Kidney (tissue), 14 donors: Measurements from ENCODE around the gene RNF112. TPM values are rescaled to one million over a fixed set of nuclear protein-coding genes. Genes with fewer than 3 reads are reported as not detected.

Source experiments
- DNase-seq, 5 donors: peaks; one replicate each; pipeline ENCODE4 v3.0.0-alpha.2; 2013 to 2020
- FAIRE-seq: peaks from 2 replicates; lab custom pipeline; 2012; peaks lifted over from hg19 to GRCh38; lab: Jason Lieb, UNC
- H3K27ac ChIP-seq, 2 donors: one replicate each; pipeline ENCODE4 v1.7.0; 2013; ENCODE audit warnings: low read depth in 2 of 2, low read length in 2 of 2, inconsistent platforms in 1 of 2
- H3K27me3 ChIP-seq: one replicate; pipeline ENCODE4 v1.7.1; 2013; ENCODE audit warnings: low read length, inconsistent platforms; ENCODE audit not compliant: control insufficient read depth, insufficient read depth
- H3K36me3 ChIP-seq, 3 donors: one replicate each; pipeline versions ENCODE4 v1.7.0 to v1.7.1; 2013; ENCODE audit warnings: low read length in 3 of 3, control low read depth in 1 of 3, inconsistent platforms in 1 of 3; ENCODE audit not compliant: insufficient read depth in 3 of 3, control insufficient read depth in 2 of 3
- H3K4me1 ChIP-seq, 3 donors: one replicate each; pipeline versions ENCODE4 v1.7.0 to v1.7.1; 2013; ENCODE audit warnings: low read length in 3 of 3, inconsistent platforms in 1 of 3, low read depth in 1 of 3; ENCODE audit not compliant: control insufficient read depth in 2 of 3, insufficient read depth in 2 of 3
- H3K4me3 ChIP-seq, 3 donors: one replicate each; pipeline versions ENCODE4 v1.7.0 to v1.8.1; 2013; ENCODE audit warnings: low read length in 3 of 3, control low read depth in 1 of 3, inconsistent platforms in 1 of 3
- H3K9ac ChIP-seq, 3 donors: one replicate each; pipeline versions ENCODE4 v1.7.0 to v1.7.1; 2013; ENCODE audit warnings: low read length in 3 of 3, control low read depth in 1 of 3, inconsistent platforms in 1 of 3
- H3K9me3 ChIP-seq, 3 donors: one replicate each; pipeline versions ENCODE4 v1.7.0 to v1.7.1; 2013; ENCODE audit warnings: low read length in 3 of 3, control low read depth in 1 of 3, inconsistent platforms in 1 of 3; ENCODE audit not compliant: control insufficient read depth in 2 of 3, insufficient read depth in 1 of 3
- CTCF ChIP-seq: IDR thresholded peaks from 3 replicates; pipeline ENCODE4 v1.5.1; 2012; ENCODE audit warnings: mild to moderate bottlenecking, moderate library complexity, borderline replicate concordance; ENCODE audit not compliant: insufficient read depth; ENCODE audit errors: extremely low read depth
- intact Hi-C: fragments of 100-400 bp; cut with DNase I; formaldehyde crosslinking; loops from one replicate; pipeline ENCODE4 v1.11.1; 2022
- polyA plus RNA-seq: library from polyadenylated mRNA; stranded (reverse); fragments of 350-450 nt; fragmentation: Illumina TruSeq; extraction: RNeasy Lipid Tissue Mini Kit (QIAGEN cat#74804); gene quantifications from one replicate; pipeline ENCODE4 v1.2.3, GENCODE V29; 2014; ENCODE audit warnings: low read depth, low replicate concordance; ENCODE audit not compliant: insufficient read depth
- total RNA-seq: library from RNA; stranded (reverse); fragmentation: NEBNext Ultra II Directional; extraction: Animal tissue kit (Norgen Biotek cat#: 25700); gene quantifications from one replicate; pipeline ENCODE4 v1.2.1, GENCODE V29; 2021
- donor health status: control.
- donor health status: control.
- donor health status: control.
- donor health status: control.
- donor health status: control.
- donor health status: DM: yes; HTN: yes; CAD: no.
- donor health status: Normal renal cell carcinoma (clear cell type).

RNF112 gene
- total and polyA plus RNA-seq, 2 donors from 2014 or later: 0.99 to 7.3 TPM

DNA sequence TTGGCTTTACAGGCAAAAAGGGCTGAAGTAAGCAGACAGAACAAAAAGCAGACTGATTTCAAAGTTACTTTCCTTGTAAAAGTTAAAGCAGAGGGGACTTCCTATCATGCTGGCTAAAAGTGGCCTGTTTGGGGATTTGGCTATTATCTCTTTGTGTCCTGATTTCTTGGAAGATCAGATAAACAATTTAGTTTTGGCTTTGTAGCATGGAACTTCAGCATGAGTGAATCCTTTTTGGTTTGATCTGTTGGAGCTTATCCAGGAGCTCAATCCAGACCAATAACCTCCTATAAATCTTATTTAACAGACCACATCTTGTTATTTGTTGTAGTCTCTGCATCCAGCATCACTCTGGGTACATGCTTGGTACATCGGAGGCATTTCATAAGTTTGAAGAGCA lies 8.9 kb upstream of the RNF112 start:
- intact Hi-C loops: no loop called here
- Histone ChIP-seq H3K27me3 (no peaks in the 10 kb centered on the region), H3K4me3 (no peak overlapping the region), H3K4me1 (peaks cover 0 to 5% (median 0%) of the 10 kb centered on the region in 3 donors), H3K36me3 (no peaks in the 10 kb centered on the region), H3K9me3 (no peaks in the 10 kb centered on the region), H3K27ac (no peak overlapping the region), H3K9ac (no peak overlapping the region)
- no peak for DNase-seq
- TF ChIP-seq CTCF: no peak
- no peak for FAIRE-seq

GRCh38 chr17:19403021-19403420 lies 8.0 kb upstream of the RNF112 start:
- FAIRE-seq (no peak), DNase-seq (peak in 1 of 5 donors; percentile 45)
- H3K9ac ChIP-seq: no peak overlapping the region
- peaks cover 0 to 3% (median 0%) of the 10 kb centered on the region in 3 donors for H3K4me1 ChIP-seq
- intact Hi-C loops: no loop called here
- no peak for TF ChIP-seq CTCF
- no peak overlapping the region for H3K4me3 ChIP-seq
- H3K36me3 ChIP-seq: no peaks in the 10 kb centered on the region
- H3K9me3 ChIP-seq: no peaks in the 10 kb centered on the region
- no peaks in the 10 kb centered on the region for H3K27me3 ChIP-seq
- H3K27ac ChIP-seq: no peak overlapping the region

GRCh38 chr17:19404264-19404663 lies 6.8 kb upstream of the RNF112 start:
- Histone ChIP-seq H3K27me3 (no peaks in the 10 kb centered on the region), H3K27ac (no peak overlapping the region), H3K36me3 (no peaks in the 10 kb centered on the region), H3K9ac (no peak overlapping the region), H3K4me1 (no peaks in the 10 kb centered on the region), H3K4me3 (no peak overlapping the region), H3K9me3 (no peaks in the 10 kb centered on the region)
- FAIRE-seq (no peak), DNase-seq (no peak)
- TF ChIP-seq CTCF: no peak
- intact Hi-C loops: no loop called here

GRCh38 chr17:19405114-19405513 lies 5.9 kb upstream of the RNF112 start:
- Histone ChIP-seq H3K9ac (no peak overlapping the region), H3K9me3 (no peaks in the 10 kb centered on the region), H3K4me1 (no peaks in the 10 kb centered on the region), H3K36me3 (no peaks in the 10 kb centered on the region), H3K27me3 (no peaks in the 10 kb centered on the region), H3K27ac (no peak overlapping the region), H3K4me3 (no peak overlapping the region)
- intact Hi-C loops: no loop called here
- FAIRE-seq (no peak), DNase-seq (no peak)
- TF ChIP-seq CTCF: no peak
